DMS153 treated with DMSO at 0.1 percent for 48 hours (cell line): ENCODE data around the gene COL4A2.

ENCODE experiments used
- DNase-seq: peaks from one replicate; lab custom pipeline; 2025; ENCODE audit not compliant: unreplicated experiment; lab: John Stamatoyannopoulos, UW

COL4A2 gene

GRCh38 chr13:110546926-110547325 lies 239.8 kb downstream of the COL4A2 start:
- no peak for DNase-seq

GRCh38 chr13:110548891-110549794 lies 242.1 kb downstream of the COL4A2 start:
- DNase-seq, result no peak

- DNase-seq, result no peak
Measured at GRCh38 chr13:110549795-110550160, 242.7 kb downstream of the COL4A2 start.

GRCh38 chr13:110551284-110551683 lies 244.2 kb downstream of the COL4A2 start:
- DNase-seq, result no peak

- no peak for DNase-seq
Measured at GRCh38 chr13:110552767-110553166, 245.7 kb downstream of the COL4A2 start.

- DNase-seq, result no peak
Measured at GRCh38 chr13:110553417-110553816, 246.3 kb downstream of the COL4A2 start.

GRCh38 chr13:110554227-110554836 lies 247.2 kb downstream of the COL4A2 start:
- no peak for DNase-seq

- DNase-seq, result no peak
Measured at GRCh38 chr13:110554946-110555345, 247.9 kb downstream of the COL4A2 start.

- peak; percentile 83 for DNase-seq
Measured at GRCh38 chr13:110555601-110556223, 248.6 kb downstream of the COL4A2 start.

GRCh38 chr13:110556224-110556606 lies 249.1 kb downstream of the COL4A2 start:
- no peak for DNase-seq

- DNase-seq, result no peak
Measured at GRCh38 chr13:110557082-110557481, 250.0 kb downstream of the COL4A2 start.

- peak; percentile 34 for DNase-seq
Measured at GRCh38 chr13:110557610-110558305, 250.7 kb downstream of the COL4A2 start.

- DNase-seq, result peak; percentile 35
Measured at GRCh38 chr13:110559429-110559943, 252.4 kb downstream of the COL4A2 start.

GRCh38 chr13:110559986-110560385 lies 252.9 kb downstream of the COL4A2 start:
- DNase-seq, result no peak

- no peak for DNase-seq
Measured at GRCh38 chr13:110560601-110561343, 253.7 kb downstream of the COL4A2 start.

GRCh38 chr13:110561344-110562035 lies 254.4 kb downstream of the COL4A2 start, which contains the start of gene RAB20:
RAB20 (minus strand) TSS chr13:110561722; CDS start chr13:110561519, 203 bp downstream.
- peak; percentile 41 for DNase-seq

- DNase-seq, result peak; percentile 13
Measured at GRCh38 chr13:110562036-110562597, 255.0 kb downstream of the COL4A2 start.
